GM21423 (cell line): ENCODE measurements around the gene C6orf136.

Experiments
- ATAC-seq: cut with Tn5 transposase; IDR thresholded peaks from one replicate; pipeline ENCODE4 v1.9.1; 2021; ENCODE audit warnings: mild to moderate bottlenecking, moderate library complexity; ENCODE audit not compliant: unreplicated experiment

C6orf136 gene

DNA sequence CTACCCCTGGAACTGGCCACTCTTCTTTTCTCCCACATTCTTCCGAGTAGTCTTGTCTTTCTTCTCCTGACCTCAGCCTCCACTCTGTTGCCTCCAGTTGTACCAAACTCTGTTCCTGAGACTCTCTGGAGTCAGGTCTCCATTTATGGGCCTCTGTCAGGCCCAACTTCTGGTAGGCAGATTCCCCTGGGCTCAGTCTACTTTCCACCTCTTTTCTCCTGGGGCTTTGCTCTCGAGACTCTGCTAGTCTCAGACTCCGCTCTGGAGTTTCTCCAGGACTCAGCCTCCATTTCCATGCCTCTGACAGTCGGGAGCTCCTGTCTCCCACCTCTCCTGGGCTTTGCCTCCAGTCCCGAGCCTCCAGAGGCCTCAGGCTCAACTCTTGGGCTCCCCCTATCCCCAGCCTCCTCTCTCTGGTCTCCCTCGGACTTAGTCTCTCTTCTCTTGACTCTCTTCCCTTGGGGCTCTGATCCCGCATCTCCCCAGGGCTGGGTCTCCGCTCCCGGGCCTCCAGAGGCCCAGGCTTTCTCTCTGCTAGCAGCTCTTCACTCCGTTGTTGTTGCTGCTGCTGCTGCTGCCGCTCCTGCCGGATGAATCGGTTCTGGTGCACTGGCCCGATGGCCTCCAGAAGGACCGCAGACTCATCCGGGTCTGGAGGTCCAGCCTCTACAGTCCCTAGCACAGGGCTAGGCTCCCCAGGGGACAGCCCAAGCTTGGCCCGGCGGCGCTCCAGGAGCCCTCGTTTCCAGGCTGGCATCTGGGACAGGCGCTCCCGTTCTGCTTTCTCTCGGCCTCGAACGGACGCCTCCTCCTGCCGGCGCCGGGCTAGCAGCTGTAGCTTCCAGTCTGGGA lies 38.5 kb downstream of the C6orf136 start:
- ATAC-seq, result no peak

DNA sequence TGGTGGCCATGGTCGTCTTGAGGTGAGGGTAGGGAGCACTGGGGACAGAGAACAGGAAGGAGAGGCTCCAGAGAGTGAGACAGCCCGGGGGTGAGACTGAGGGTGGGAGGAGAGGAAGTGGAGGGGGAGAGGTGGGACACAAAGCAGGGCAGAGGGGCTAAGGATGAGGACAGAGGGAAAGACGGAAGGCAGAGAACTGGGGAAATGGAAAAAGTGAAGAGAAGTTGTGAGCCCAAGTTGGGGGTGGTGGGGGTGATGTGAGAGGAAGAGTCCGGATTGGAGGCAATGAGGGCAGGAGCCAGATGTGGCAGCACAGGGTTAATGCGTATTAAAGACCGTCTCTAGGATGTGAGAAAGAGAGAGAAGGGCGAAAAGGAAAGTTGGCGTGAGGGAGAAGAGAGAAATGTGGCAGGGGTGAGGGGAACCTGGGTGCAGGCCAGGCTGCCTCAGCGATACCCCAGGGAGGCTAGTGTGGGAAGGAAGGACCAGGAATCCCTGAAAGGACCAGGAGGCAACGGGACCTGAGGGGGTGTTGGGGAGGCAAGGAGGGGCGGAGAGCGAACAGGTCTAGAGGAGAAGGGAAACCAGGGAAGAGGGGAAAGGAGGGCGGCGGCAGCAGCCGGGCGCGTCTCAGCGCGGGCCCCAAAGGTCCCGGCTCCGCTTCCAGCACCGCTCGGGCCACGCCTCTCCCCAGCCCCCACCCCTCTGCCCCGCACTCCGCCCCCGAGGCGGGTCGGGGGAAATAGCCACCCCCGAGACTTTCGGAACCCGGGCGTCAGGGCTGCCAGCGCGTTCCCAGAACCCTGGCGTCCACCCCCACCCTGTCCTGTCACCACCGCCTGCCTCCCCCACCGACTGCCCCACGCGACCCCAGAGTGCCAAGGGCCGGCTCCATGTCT lies 39.3 kb downstream of the C6orf136 start, which contains the start of gene PPP1R18:
Gene PPP1R18, minus strand, starts transcription at position 637 of the 899 bp plus-strand sequence. Its CDS starts 627 bp downstream, at position 10.
- ATAC-seq, result no peak

DNA sequence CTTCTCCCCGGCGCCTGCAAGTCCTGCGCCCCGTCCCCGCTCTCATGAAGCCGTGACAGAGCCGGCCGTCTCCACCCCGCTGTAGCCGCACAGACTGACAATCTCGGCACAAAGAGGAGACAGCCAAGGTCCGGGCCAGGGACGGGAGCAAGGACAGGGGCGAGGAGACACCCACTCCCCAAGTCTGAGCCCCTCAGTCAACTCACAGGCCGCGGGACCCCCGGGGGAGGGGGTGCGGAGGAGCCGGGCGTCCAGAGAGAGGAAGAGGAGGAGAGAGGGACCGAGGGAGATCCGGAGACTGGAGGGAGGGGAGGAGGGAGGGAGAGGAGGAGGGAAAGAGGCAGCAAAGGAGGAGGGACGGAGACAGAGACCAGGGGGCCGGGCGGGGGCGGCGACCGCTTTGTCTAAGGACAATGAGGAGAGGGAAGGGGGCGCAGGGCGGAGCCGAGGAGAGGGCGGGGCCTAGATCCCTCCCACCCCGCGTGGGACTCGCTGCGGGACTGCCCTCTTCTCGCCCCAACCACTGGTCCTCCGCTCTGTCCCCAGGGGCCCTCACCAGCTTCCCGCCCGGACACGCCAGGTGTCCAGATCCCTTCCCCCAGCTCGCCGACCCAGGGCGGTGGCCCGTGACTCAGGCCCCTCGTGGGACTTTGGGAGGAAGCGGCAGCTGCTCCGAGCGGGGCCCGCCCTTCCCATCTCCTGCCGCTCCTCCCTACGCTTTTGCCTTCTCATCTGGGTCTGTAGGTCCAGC lies 40.1 kb downstream of the C6orf136 start:
- peak; percentile 43 for ATAC-seq

DNA sequence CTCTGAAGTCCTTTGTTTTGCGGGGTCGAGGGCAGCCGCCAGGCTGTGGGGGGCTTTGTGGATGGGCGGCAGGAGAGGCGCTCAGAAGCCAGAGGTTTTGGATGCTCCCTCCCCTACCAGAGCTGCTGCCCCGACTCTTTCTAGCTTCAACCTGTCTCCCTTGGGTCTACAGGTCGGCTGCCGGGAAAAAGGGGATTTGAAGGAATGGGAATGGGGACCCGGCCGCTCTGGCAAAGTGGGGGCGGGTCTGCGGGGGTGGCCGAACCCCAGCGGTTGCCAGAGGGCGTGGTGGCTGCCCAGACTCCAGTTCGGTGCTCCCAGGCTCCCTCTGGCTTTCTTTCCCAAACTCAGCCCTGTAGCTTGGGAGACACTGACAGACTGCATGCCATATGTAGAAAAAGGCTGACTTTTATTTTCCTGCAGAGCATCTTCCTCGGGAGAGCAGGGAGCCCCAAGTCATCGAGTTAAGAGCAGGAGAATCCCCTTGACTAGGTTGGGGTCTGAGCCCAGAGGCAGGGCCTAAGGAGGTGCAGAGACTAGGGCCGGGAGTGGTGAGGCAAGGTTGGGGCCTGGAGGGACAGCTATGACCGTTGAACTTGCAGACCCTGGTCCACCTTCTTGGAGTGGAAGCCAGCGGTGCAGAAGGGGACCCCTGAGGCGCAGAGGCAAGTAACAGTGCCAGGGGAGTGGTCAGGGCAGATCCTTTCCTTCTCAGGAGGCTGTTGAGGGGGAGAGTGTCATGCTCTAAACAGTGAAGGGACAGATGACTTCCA lies 40.9 kb downstream of the C6orf136 start:
- ATAC-seq, result no peak

DNA sequence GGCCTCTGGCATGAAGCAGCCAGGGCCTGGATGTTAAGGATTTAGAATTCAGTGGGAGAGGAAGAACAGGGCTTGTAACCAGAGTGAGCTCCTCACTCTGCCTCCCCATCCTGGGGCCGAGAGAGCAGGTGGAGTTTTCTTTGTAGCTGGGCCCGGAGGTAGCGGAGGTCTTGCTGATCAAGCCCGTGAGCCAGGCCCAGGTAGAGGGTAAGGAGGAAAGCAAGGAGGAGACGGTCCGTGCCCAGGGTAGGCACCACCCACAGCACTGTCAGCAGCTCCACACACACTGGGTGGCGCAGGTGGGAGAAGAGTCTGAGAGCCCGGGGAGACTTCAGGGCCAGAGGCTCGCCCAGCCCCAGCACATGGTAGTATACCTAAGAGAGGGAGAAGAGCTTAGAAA lies 41.6 kb downstream of the C6orf136 start:
- ATAC-seq, result no peak

DNA sequence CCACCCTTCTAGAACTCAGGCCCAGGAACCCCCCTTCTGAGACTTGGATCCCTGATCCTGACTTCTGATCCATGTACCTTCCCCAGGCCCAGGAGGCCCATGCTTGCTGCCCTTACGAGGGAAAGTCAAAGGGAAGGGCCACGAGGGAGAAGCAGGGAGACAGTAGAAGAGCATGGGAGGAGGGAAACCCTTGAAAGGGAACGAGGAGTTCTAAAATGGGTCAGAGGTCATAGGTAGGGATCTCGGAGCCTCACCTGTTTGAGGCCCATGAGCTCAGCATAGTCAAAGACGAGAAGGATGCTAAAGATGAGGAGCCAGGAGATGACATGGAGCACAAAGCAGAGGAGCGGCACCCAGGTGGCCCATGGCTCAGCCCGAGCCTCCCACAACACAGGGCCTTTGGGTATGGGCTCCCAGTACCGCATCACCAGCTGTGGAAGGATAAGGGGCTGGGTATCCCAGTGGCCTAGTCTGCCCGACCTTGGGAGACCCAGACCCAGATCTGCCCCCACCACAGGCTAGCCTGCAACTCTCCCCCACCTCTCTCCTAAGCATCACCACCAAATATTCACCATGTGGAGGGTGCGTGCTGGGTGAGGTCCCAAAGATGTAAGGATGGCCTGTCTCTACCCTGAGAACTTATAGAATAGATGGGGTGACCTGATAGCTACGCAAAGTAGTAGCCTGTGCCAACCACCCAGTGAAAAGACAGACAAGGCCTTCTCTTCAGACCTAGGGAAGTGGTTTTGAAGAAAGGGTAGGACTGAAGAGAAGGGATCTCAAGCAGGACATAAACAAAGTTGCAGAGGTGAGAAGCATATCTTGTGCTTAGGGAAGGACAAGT lies 42.3 kb downstream of the C6orf136 start:
- no peak for ATAC-seq

DNA sequence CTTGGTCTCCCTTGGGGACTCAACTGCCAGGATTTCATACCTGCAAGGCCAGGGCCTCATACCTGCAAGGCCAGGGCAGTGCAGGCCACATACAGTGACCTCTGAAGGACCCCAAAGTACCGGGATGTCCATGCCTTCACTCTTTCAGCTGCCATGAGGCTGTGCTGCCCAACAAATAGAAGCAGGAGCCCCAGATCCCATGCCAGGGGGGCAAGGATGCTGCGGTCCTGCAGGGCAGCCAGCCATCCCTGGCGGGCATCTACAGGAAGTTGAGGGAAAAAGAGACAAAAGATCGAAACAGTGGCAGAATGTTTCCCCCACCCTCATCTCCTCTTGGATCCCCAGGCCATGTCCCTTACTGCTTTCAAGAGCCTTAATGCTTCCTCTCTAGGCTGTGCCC lies 43.1 kb downstream of the C6orf136 start:
- no peak for ATAC-seq

DNA sequence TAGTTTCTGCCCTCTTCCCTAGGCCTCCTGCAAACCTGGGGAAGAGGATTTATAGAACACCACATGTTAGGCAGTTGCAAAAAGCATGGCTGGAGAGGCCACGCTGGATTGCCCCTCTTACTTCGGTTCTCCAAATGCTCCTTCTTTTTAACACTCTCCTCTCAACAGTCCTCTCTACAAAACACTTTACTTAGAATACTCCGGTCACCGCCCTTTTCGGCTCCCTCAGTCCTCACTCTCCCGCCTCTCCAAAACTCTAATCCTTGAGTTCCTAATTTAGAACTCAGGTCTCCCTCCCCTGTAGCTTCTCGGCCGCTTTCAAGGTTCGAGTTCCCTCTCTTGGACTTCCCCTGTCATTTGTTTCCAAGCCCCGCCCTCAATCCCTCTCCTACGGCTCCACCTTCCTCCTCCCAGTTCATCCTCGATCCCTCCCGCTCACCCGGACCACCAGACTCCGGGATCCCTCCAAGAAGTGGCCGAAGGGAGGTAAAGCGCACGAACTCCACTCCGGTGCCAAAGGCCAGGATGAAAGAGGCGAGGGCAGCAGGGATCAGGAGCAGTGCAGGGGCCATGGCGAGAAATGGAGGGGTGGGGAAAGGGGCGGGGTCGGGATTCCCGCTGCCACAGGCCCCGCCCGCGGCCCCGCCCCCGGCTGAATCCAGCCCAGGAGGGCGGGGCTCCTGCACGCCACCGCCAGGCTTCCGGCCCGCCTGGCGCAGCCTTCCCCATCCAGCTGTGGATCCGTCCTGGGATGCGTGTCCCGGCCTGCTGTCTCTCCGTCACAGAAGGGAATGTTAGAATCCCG lies 43.7 kb downstream of the C6orf136 start, which contains the start of gene NRM:
Gene NRM, minus strand, starts transcription at position 582 of the 805 bp plus-strand sequence. Its CDS starts 10 bp downstream, at position 572.
- peak; percentile 31 for ATAC-seq

DNA sequence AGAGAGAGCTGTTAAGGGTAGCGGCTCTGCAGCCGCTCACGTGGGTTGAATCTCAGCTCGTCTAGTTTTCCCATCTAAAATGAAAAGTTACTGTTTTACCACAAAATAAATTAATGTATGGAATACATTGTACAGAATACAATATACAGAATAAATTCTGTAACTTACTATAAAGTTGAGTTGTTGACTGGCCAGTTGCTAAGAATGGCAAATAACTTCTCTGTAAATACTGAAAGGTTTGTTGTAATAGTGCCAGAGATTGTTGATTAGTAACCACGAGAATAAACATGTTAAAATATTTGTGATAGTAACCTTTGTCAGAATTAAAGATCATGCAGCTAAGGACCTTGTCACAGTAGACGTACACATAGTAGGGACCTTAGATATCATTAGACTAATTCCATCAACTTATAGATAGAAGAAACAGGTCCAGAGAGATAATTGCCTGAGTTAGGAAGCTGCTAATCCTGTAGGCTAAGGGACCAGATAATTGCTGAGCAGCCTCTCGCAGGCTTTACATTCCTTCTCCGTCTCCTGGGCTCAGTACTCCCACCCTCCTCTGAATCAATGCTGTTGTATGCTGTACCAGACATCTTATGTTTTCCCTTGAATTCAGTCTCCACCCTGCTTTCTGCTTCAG lies 44.4 kb downstream of the C6orf136 start:
- no peak for ATAC-seq

DNA sequence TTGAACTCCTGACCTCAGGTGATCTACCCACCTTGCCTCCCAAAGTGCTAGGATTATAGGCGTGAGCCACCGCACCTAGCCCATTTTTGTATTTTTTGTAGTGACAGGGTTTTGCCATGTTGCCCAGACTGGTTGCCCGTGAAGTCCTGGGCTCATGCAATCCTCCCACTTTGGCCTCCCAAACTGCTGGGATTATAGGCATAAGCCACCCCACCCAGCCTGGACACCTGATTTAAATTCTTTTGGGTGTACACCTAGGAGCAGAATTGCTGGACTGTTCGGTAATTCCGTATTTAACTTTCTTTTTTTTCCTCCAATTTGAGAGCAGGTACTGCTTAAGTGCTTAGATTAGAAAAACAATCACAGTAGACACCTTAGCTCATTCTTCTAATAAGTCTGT lies 49.5 kb downstream of the C6orf136 start:
- no peak for ATAC-seq

DNA sequence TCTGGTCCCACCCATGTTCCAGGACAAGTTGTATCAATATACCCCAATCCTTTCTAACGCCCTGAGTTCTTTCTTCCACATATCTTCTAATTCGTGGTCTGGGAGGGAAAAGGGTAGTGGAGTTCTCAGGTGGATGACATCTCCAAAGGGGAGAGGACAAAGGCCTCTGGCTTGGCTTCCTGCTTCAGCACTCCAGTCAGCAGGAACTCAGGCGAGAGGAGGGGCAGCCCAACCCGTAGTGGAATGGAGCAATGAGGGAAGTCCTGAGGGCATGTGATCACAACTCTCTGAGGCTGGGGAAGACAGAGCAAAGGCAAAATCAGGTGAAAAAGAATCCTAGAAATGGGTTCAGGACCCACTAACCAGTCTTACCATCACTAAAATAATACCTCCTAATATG lies 53.4 kb downstream of the C6orf136 start:
- no peak for ATAC-seq
